ENCODE data around the gene IFI27L1.

GRCh38 chr14:94109915-94110250 lies 28.8 kb downstream of the IFI27L1 start:
- TF ChIP-seq POLR2A (IDR thresholded peaks at IDR 0.05): no peak
- no peak for TF ChIP-seq EP300 (IDR thresholded peaks at IDR 0.05)
- TF ChIP-seq CTCF (IDR thresholded peaks at IDR 0.05): no peak
- no peak for TF ChIP-seq POLR2AphosphoS5 (IDR thresholded peaks at IDR 0.05)

Measured in upper lobe of left lung (tissue), 4 donors.